Activated B cell treated with CpG ODN at 0.5 μM for 24 hours (primary cell): Measurements from ENCODE around the gene TSSK6. TPM values are rescaled to one million over a fixed set of nuclear protein-coding genes. Genes with fewer than 3 reads are reported as not detected.
"Not testable (repeated sequence)": the region's sequence is repeated elsewhere in the genome, so short reads cannot be mapped to it uniquely, and the experiment has no call there.

ENCODE experiments used
- ATAC-seq: fragments of 200-7000 bp; cut with Tn5 transposase; one replicate; pipeline ENCODE4 v1.10.0; 2021; ENCODE audit warnings: low read depth, mild to moderate bottlenecking, moderate library complexity
- CTCF ChIA-PET: fragments of 350-600 bp; sonication (Branson Sonifier 250); formaldehyde crosslinking; loops from one replicate; lab custom pipeline; 2021; ENCODE audit warnings: antibody characterized with exemption; lab: Charles Lee
- POLR2A ChIA-PET: fragments of 350-600 bp; sonication (Branson Sonifier 250); formaldehyde crosslinking; loops from one replicate; lab custom pipeline; 2021; ENCODE audit warnings: antibody characterized with exemption; lab: Charles Lee
- DNase-seq: peaks from one replicate; pipeline ENCODE4 v3.0.0; 2022
- H3K27ac Mint-ChIP-seq: one replicate; pipeline ENCODE4 v1.8.0; 2020; ENCODE audit warnings: mixed read lengths
- H3K27me3 Mint-ChIP-seq: one replicate; pipeline ENCODE4 v1.8.0; 2021; ENCODE audit warnings: mixed read lengths
- H3K36me3 Mint-ChIP-seq: one replicate; pipeline ENCODE4 v1.8.0; 2021; ENCODE audit warnings: low read depth, mixed read lengths
- H3K4me1 Mint-ChIP-seq: one replicate; pipeline ENCODE4 v1.8.0; 2021; ENCODE audit warnings: mixed read lengths
- H3K4me3 Mint-ChIP-seq: one replicate; pipeline ENCODE4 v1.8.0; 2020; ENCODE audit warnings: mild to moderate bottlenecking, mixed read lengths
- H3K9me3 Mint-ChIP-seq: one replicate; pipeline ENCODE4 v1.8.0; 2020; ENCODE audit warnings: mixed read lengths
- CTCF ChIP-seq: fragments of 200-600 bp; IDR thresholded peaks from one replicate; pipeline ENCODE4 v1.8.0; 2022; ENCODE audit warnings: antibody characterized with exemption, mild to moderate bottlenecking
- intact Hi-C: fragments of 100-400 bp; cut with micrococcal nuclease; formaldehyde crosslinking; loops from one replicate; pipeline ENCODE4 v1.15.1; 2024
- total RNA-seq: library from RNA; stranded (reverse); gene quantifications from 2 replicates; pipeline ENCODE4 v1.2.3, GENCODE V29; 2022

Gene TSSK6
- total RNA-seq, 1 donor from 2014 or later, result 4.3 TPM

GRCh38 chr19:19475849-19476828, 39.2 kb downstream of the TSSK6 start:
- intact Hi-C loops, result loop anchor here (2.0 kb wide), 1 partner anchor 15 kb away; no protein-coding TSS in a partner anchor
- Mint-ChIP-seq H3K4me3 (no peak overlapping the region), H3K9me3 (no peaks in the 10 kb centered on the region), H3K4me1 (peaks cover 63% of the 10 kb centered on the region), H3K27ac (peak overlapping the region; percentile 47), H3K27me3 (no peaks in the 10 kb centered on the region), H3K36me3 (peaks cover 46% of the 10 kb centered on the region)
- CTCF ChIA-PET, result interaction anchor here (1.0 to 1.4 kb wide), 3 partner anchors 15 to 110 kb away, joined by 3 read pairs; no protein-coding TSS in a partner anchor
- DNase-seq, result no peak
- POLR2A ChIA-PET, result no interaction called here
- ATAC-seq, result no peak
- no peak for TF ChIP-seq CTCF

GRCh38 chr19:19475015-19475765, 40.2 kb downstream of the TSSK6 start:
- CTCF ChIA-PET, result interaction anchor here (0.6 to 1.0 kb wide), 2 partner anchors 16 to 367 kb away, joined by 3 read pairs; no protein-coding TSS in a partner anchor
- POLR2A ChIA-PET, result no interaction called here
- H3K27me3 Mint-ChIP-seq, result no peaks in the 10 kb centered on the region
- DNase-seq, result no peak
- H3K27ac Mint-ChIP-seq, result peak overlapping the region; percentile 64
- H3K36me3 Mint-ChIP-seq, result peaks cover 38% of the 10 kb centered on the region
- TF ChIP-seq CTCF, result no peak
- H3K9me3 Mint-ChIP-seq, result no peaks in the 10 kb centered on the region
- H3K4me3 Mint-ChIP-seq, result no peak overlapping the region
- intact Hi-C loops, result loop anchor here (2.0 kb wide), 1 partner anchor 14 kb away; no protein-coding TSS in a partner anchor
- peaks cover 67% of the 10 kb centered on the region for H3K4me1 Mint-ChIP-seq
- no peak for ATAC-seq

GRCh38 chr19:19472106-19472505, 43.2 kb downstream of the TSSK6 start:
- intact Hi-C loops, H3K27me3 Mint-ChIP-seq, CTCF ChIA-PET, ATAC-seq, DNase-seq: not testable (repeated sequence)
- peaks cover 16% of the 10 kb centered on the region for H3K9me3 Mint-ChIP-seq
- peak overlapping the region; percentile 64 for H3K4me3 Mint-ChIP-seq
- H3K27ac Mint-ChIP-seq, result peak overlapping the region; percentile 79
- peaks cover 70% of the 10 kb centered on the region for H3K4me1 Mint-ChIP-seq
- POLR2A ChIA-PET, result interaction anchor here (0.6 to 0.9 kb wide), 3 partner anchors 29 to 430 kb away, joined by 3 read pairs; no protein-coding TSS in a partner anchor
- peaks cover 44% of the 10 kb centered on the region for H3K36me3 Mint-ChIP-seq

- H3K9me3 Mint-ChIP-seq, result peaks cover 16% of the 10 kb centered on the region
- H3K4me1 Mint-ChIP-seq, result peaks cover 66% of the 10 kb centered on the region
- no peaks in the 10 kb centered on the region for H3K27me3 Mint-ChIP-seq
- DNase-seq, result no peak
- intact Hi-C loops, result no loop called here
- CTCF ChIA-PET, result no interaction called here
- ATAC-seq, result peak; percentile 65
- peaks cover 44% of the 10 kb centered on the region for H3K36me3 Mint-ChIP-seq
- TF ChIP-seq CTCF, result no peak
- H3K4me3 Mint-ChIP-seq, result peak overlapping the region; percentile 64
- H3K27ac Mint-ChIP-seq, result peak overlapping the region; percentile 79
- POLR2A ChIA-PET, result interaction anchor here (0.5 to 0.9 kb wide), 4 partner anchors 29 to 431 kb away, joined by 3 read pairs; partner anchors contain the start of gene ATP13A1
These were observed 43.7 kb downstream of the TSSK6 start for GRCh38 chr19:19471682-19472081.

- ChIA-PET POLR2A (no interaction called here), CTCF (no interaction called here)
- Mint-ChIP-seq H3K36me3 (peaks cover 51% of the 10 kb centered on the region), H3K9me3 (peaks cover 16% of the 10 kb centered on the region), H3K4me3 (peak overlapping the region; percentile 42), H3K4me1 (peaks cover 63% of the 10 kb centered on the region), H3K27me3 (no peaks in the 10 kb centered on the region), H3K27ac (peak overlapping the region; percentile 79)
- DNase-seq, result no peak
- intact Hi-C loops, result no loop called here
- no peak for TF ChIP-seq CTCF
- no peak for ATAC-seq
These were observed 44.8 kb downstream of the TSSK6 start for GRCh38 chr19:19470579-19470978.
